KMS-11 (cell line): Measurements from ENCODE around the gene RALGAPA2.

Experiments used
- H2AFZ ChIP-seq: fragments of 200-600 bp; sonication (generic); 2 replicates; pipeline ENCODE4 v1.6.1; 2016; ENCODE audit warnings: antibody characterized with exemption, mixed run types, low read depth
- H3K27ac ChIP-seq: fragments of 200-600 bp; sonication (generic); 2 replicates; pipeline ENCODE4 v1.6.1; 2016; ENCODE audit warnings: mild to moderate bottlenecking, mixed run types
- H3K27me3 ChIP-seq: fragments of 200-600 bp; sonication (generic); 2 replicates; pipeline ENCODE4 v1.6.1; 2017; ENCODE audit warnings: mild to moderate bottlenecking, low read depth, mixed run types, moderate library complexity; ENCODE audit not compliant: insufficient read depth
- H3K36me3 ChIP-seq: fragments of 200-600 bp; sonication (generic); 2 replicates; pipeline ENCODE4 v1.6.1; 2017; ENCODE audit warnings: mild to moderate bottlenecking, mixed run types; ENCODE audit not compliant: insufficient read depth
- H3K4me1 ChIP-seq: fragments of 200-600 bp; sonication (generic); 2 replicates; pipeline ENCODE4 v1.6.1; 2016; ENCODE audit warnings: mild to moderate bottlenecking, low read depth, mixed run types; ENCODE audit not compliant: poor library complexity, severe bottlenecking
- H3K4me2 ChIP-seq: fragments of 200-600 bp; sonication (generic); 2 replicates; pipeline ENCODE4 v1.7.0; 2016; ENCODE audit warnings: mild to moderate bottlenecking, mixed run types
- H3K4me3 ChIP-seq: fragments of 200-600 bp; sonication (generic); IDR thresholded peaks from 2 replicates; pipeline ENCODE4 v1.6.1; 2017; ENCODE audit warnings: low read depth, low read length, mixed read lengths; ENCODE audit not compliant: insufficient read depth
- H3K79me2 ChIP-seq: fragments of 200-600 bp; sonication (generic); 2 replicates; pipeline ENCODE4 v1.6.1; 2016; ENCODE audit warnings: low read depth, mixed run types; ENCODE audit not compliant: insufficient read depth
- H3K9ac ChIP-seq: fragments of 200-600 bp; sonication (generic); 2 replicates; pipeline ENCODE4 v1.6.1; 2016; ENCODE audit warnings: mild to moderate bottlenecking, mixed run types
- H4K20me1 ChIP-seq: fragments of 200-600 bp; sonication (generic); 2 replicates; pipeline ENCODE4 v1.6.1; 2016; ENCODE audit warnings: mild to moderate bottlenecking, mixed run types; ENCODE audit not compliant: insufficient read depth
- TF ChIP-seq, protein P1 (sequence below): fragments of 200-600 bp; sonication (generic); conservative IDR thresholded peaks from 2 replicates; pipeline ENCODE4 v1.6.1; 2017; ENCODE audit warnings: low read depth, mild to moderate bottlenecking, antibody characterized with exemption, low read length, moderate library complexity, mixed read lengths

The RALGAPA2 gene

DNA sequence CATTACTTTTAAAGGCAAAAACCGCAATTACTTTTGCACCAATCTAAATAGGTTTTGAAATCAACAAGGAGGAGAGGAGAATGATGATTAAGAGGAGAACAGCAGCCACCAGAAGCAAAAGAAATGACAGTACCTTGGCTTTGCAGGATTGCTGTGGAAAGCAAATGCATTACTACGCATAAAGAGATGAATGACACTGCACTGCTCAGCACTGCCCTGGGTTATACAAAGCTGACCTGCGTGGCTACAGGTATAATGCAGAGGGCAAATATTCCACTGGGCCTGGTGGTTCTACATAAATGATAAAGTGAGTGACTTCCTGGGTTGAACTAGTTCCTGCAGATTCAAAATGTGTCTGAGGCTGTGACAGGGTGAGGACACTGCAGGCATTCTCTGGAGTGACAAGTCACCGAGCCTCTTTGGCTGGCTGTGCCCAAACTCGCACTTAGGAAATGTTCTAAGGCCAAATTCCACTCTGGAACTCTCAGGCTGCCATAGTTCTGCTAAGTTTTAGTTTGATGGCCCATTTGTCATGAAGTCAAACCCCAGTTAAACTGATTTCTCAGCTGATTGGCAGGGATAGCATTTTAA, 265.9 kb downstream of the RALGAPA2 start:
- Histone ChIP-seq H4K20me1 (no peaks in the 10 kb centered on the region), H3K4me1 (no peaks in the 10 kb centered on the region), H3K4me2 (no peak overlapping the region), H3K4me3 (no peak overlapping the region), H3K27ac (no peak overlapping the region), H2AFZ (no peak overlapping the region), H3K79me2 (no peaks in the 10 kb centered on the region), H3K36me3 (no peaks in the 10 kb centered on the region), H3K27me3 (no peaks in the 10 kb centered on the region), H3K9ac (no peak overlapping the region)
- TF ChIP-seq, protein P1, sequence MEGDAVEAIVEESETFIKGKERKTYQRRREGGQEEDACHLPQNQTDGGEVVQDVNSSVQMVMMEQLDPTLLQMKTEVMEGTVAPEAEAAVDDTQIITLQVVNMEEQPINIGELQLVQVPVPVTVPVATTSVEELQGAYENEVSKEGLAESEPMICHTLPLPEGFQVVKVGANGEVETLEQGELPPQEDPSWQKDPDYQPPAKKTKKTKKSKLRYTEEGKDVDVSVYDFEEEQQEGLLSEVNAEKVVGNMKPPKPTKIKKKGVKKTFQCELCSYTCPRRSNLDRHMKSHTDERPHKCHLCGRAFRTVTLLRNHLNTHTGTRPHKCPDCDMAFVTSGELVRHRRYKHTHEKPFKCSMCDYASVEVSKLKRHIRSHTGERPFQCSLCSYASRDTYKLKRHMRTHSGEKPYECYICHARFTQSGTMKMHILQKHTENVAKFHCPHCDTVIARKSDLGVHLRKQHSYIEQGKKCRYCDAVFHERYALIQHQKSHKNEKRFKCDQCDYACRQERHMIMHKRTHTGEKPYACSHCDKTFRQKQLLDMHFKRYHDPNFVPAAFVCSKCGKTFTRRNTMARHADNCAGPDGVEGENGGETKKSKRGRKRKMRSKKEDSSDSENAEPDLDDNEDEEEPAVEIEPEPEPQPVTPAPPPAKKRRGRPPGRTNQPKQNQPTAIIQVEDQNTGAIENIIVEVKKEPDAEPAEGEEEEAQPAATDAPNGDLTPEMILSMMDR: no peak

DNA sequence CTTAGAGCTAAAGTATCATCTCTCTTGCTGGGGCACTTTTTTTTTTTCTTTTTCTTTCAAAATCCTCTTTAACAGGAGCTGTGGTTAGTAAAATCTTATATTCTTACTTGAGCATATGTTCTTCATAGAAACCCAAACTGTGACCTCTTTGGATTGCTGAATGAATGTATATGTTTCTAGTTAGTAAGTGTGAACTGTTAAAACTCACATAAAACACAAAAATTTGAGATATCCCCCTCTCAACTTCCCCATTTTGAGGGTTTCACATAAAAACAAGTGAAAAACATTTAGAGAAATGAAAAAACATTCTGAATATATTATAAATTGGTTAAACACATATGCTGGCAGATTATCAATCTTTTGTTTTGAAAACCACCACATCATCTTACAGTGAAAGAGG, 266.4 kb downstream of the RALGAPA2 start:
- Histone ChIP-seq H3K9ac (no peak overlapping the region), H3K27ac (no peak overlapping the region), H3K4me1 (no peaks in the 10 kb centered on the region), H3K4me3 (no peak overlapping the region), H3K36me3 (no peaks in the 10 kb centered on the region), H3K4me2 (no peak overlapping the region), H3K79me2 (no peaks in the 10 kb centered on the region), H3K27me3 (no peaks in the 10 kb centered on the region), H4K20me1 (no peaks in the 10 kb centered on the region), H2AFZ (no peak overlapping the region)
- TF ChIP-seq, protein P1: no peak

DNA sequence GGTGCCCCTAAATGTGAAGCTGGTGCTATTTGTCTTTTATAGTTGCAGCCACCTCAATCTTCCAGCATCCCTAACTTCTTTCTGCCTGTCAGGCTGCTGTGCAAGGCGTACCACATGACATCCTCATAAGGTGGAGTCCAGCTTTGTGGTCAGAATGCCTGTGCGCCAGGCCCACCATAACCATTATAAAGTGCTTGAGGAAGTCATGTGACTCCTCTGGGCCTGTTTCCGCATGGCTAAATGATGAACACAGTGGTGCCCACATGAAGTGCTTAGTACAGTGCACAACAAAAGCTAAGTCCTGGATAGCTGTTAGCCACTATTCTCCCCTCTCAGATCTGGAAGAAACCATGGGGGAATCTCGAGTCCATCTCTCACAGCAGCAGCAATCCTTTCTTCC, 268.9 kb downstream of the RALGAPA2 start:
- Histone ChIP-seq H3K4me2 (no peak overlapping the region), H3K36me3 (no peaks in the 10 kb centered on the region), H3K79me2 (no peaks in the 10 kb centered on the region), H3K27me3 (no peaks in the 10 kb centered on the region), H4K20me1 (no peaks in the 10 kb centered on the region), H3K27ac (no peak overlapping the region), H3K9ac (no peak overlapping the region), H3K4me1 (no peaks in the 10 kb centered on the region), H3K4me3 (no peak overlapping the region), H2AFZ (no peak overlapping the region)
- TF ChIP-seq, protein P1: no peak

DNA sequence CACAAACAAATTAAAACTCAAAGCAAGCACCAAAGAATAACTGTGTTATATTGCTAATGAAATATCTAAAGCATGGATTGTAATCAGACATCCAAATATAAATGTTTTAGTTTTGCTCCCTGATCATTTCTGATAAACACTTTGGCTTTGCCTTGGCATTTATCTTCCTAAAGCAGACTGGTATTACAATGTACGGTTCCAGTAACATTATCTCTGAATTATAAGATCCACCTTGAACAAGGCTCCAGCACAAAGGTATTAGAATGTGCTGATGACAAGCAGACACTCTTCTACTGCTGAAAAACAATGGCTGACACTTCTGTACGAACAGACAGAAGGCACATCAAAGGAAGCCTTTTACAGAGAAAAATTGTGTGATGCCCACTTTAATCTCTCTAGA, 270.0 kb downstream of the RALGAPA2 start:
- no peak overlapping the region for H3K4me3 ChIP-seq
- H3K36me3 ChIP-seq: no peaks in the 10 kb centered on the region
- no peaks in the 10 kb centered on the region for H3K27me3 ChIP-seq
- no peak overlapping the region for H3K27ac ChIP-seq
- H3K4me2 ChIP-seq: no peak overlapping the region
- H3K4me1 ChIP-seq: no peaks in the 10 kb centered on the region
- no peaks in the 10 kb centered on the region for H3K79me2 ChIP-seq
- TF ChIP-seq, protein P1: no peak
- H3K9ac ChIP-seq: no peak overlapping the region
- no peak overlapping the region for H2AFZ ChIP-seq
- H4K20me1 ChIP-seq: no peaks in the 10 kb centered on the region
